ENCODE data around the gene EML1. TPM values are rescaled to one million over a fixed set of nuclear protein-coding genes. Genes with fewer than 3 reads are reported as not detected.

EML1 gene
- total RNA-seq, 1 experiment from 2014 or later, result 12.0 TPM

GRCh38 chr14:99784508-99784907 is 8.7 kb upstream of the EML1 start:
- no peak overlapping the region for H3K27ac ChIP-seq (ENCODE audit: low read length)
- no peak overlapping the region for H3K9ac ChIP-seq (ENCODE audit: low read length)
- H3K36me3 ChIP-seq (ENCODE audit: low read depth, low read length), result no peaks in the 10 kb centered on the region
- no peak overlapping the region for H2AFZ ChIP-seq (ENCODE audit: low read length)
- no peaks in the 10 kb centered on the region for H3F3A ChIP-seq (ENCODE audit: low read length, unreplicated experiment)
- H3K79me2 ChIP-seq (ENCODE audit: low read length), result no peaks in the 10 kb centered on the region
- no peak overlapping the region for H3K4me3 ChIP-seq (ENCODE audit: low read length)
- no TSS peak for BruUV-seq (replicated peaks)
- H3K4me2 ChIP-seq (ENCODE audit: low read length), result no peak overlapping the region
- ATAC-seq (no peak), DNase-seq (no peak)
- TF ChIP-seq EZH2 (IDR thresholded peaks at IDR 0.05; ENCODE audit: low read length, unreplicated experiment) (no peak), CTCF (conservative IDR thresholded peaks at IDR 0.05; ENCODE audit: low read depth, low read length) (no peak), EZH2phosphoT487 (IDR thresholded peaks at IDR 0.05; ENCODE audit: borderline replicate concordance, low read length) (no peak)
- no peaks in the 10 kb centered on the region for H3K9me2 ChIP-seq (replicated peaks; ENCODE audit: low read length)
- POLR2A ChIA-PET (ENCODE audit: unreplicated experiment), result interaction anchor here (0.6 kb wide), 1 partner anchor 179 kb away, joined by 4 read pairs; no protein-coding TSS in a partner anchor
- intact Hi-C loops (cut with micrococcal nuclease), result no loop called here
- CTCF ChIA-PET, result no interaction called here
- H3K27me3 ChIP-seq (ENCODE audit: low read length), result no peaks in the 10 kb centered on the region
- peaks cover 13% of the 10 kb centered on the region for H3K4me1 ChIP-seq (ENCODE audit: insufficient read depth, low read length)
- H4K20me1 ChIP-seq (ENCODE audit: low read length), result no peaks in the 10 kb centered on the region
- no peaks in the 10 kb centered on the region for H3K9me3 ChIP-seq (ENCODE audit: low read length)

GRCh38 chr14:99785426-99785825 is 7.8 kb upstream of the EML1 start:
- no peaks in the 10 kb centered on the region for H3K36me3 ChIP-seq (ENCODE audit: low read depth, low read length)
- no peak overlapping the region for H2AFZ ChIP-seq (ENCODE audit: low read length)
- peaks cover 4% of the 10 kb centered on the region for H3K4me1 ChIP-seq (ENCODE audit: insufficient read depth, low read length)
- no peak for DNase-seq
- no peak overlapping the region for H3K27ac ChIP-seq (ENCODE audit: low read length)
- H3F3A ChIP-seq (ENCODE audit: low read length, unreplicated experiment), result peaks cover 4% of the 10 kb centered on the region
- no peaks in the 10 kb centered on the region for H3K9me3 ChIP-seq (ENCODE audit: low read length)
- ChIA-PET POLR2A (ENCODE audit: unreplicated experiment) (no interaction called here), CTCF (no interaction called here)
- no peaks in the 10 kb centered on the region for H3K27me3 ChIP-seq (ENCODE audit: low read length)
- H3K9ac ChIP-seq (ENCODE audit: low read length), result no peak overlapping the region
- BruUV-seq (replicated peaks), result no TSS peak
- no peak overlapping the region for H3K4me2 ChIP-seq (ENCODE audit: low read length)
- intact Hi-C loops (cut with micrococcal nuclease), result no loop called here
- no peaks in the 10 kb centered on the region for H3K79me2 ChIP-seq (ENCODE audit: low read length)
- no peak for ATAC-seq
- no peaks in the 10 kb centered on the region for H3K9me2 ChIP-seq (replicated peaks; ENCODE audit: low read length)
- H4K20me1 ChIP-seq (ENCODE audit: low read length), result no peaks in the 10 kb centered on the region
- H3K4me3 ChIP-seq (ENCODE audit: low read length), result no peak overlapping the region
- TF ChIP-seq CTCF (conservative IDR thresholded peaks at IDR 0.05; ENCODE audit: low read depth, low read length) (no peak), EZH2phosphoT487 (IDR thresholded peaks at IDR 0.05; ENCODE audit: borderline replicate concordance, low read length) (no peak), EZH2 (IDR thresholded peaks at IDR 0.05; ENCODE audit: low read length, unreplicated experiment) (no peak)

GRCh38 chr14:99786511-99786989 is 6.7 kb upstream of the EML1 start:
- Histone ChIP-seq H3K36me3 (ENCODE audit: low read depth, low read length) (no peaks in the 10 kb centered on the region), H3K9ac (ENCODE audit: low read length) (no peak overlapping the region), H3F3A (ENCODE audit: low read length, unreplicated experiment) (peaks cover 4% of the 10 kb centered on the region), H3K9me3 (ENCODE audit: low read length) (no peaks in the 10 kb centered on the region), H2AFZ (ENCODE audit: low read length) (no peak overlapping the region), H3K4me2 (ENCODE audit: low read length) (no peak overlapping the region), H3K27me3 (ENCODE audit: low read length) (no peaks in the 10 kb centered on the region), H3K4me3 (ENCODE audit: low read length) (no peak overlapping the region), H3K27ac (ENCODE audit: low read length) (no peak overlapping the region), H3K4me1 (ENCODE audit: insufficient read depth, low read length) (no peaks in the 10 kb centered on the region), H4K20me1 (ENCODE audit: low read length) (no peaks in the 10 kb centered on the region), H3K79me2 (ENCODE audit: low read length) (no peaks in the 10 kb centered on the region), H3K9me2 (replicated peaks; ENCODE audit: low read length) (no peaks in the 10 kb centered on the region)
- intact Hi-C loops (cut with micrococcal nuclease), result no loop called here
- ChIA-PET CTCF (no interaction called here), POLR2A (ENCODE audit: unreplicated experiment) (no interaction called here)
- BruUV-seq (replicated peaks), result no TSS peak
- TF ChIP-seq EZH2 (IDR thresholded peaks at IDR 0.05; ENCODE audit: low read length, unreplicated experiment) (no peak), CTCF (conservative IDR thresholded peaks at IDR 0.05; ENCODE audit: low read depth, low read length) (no peak), EZH2phosphoT487 (IDR thresholded peaks at IDR 0.05; ENCODE audit: borderline replicate concordance, low read length) (no peak)
- DNase-seq (no peak), ATAC-seq (no peak)

All from PC-3 (cell line).